ENCODE results near the gene PTPRK.

DNA sequence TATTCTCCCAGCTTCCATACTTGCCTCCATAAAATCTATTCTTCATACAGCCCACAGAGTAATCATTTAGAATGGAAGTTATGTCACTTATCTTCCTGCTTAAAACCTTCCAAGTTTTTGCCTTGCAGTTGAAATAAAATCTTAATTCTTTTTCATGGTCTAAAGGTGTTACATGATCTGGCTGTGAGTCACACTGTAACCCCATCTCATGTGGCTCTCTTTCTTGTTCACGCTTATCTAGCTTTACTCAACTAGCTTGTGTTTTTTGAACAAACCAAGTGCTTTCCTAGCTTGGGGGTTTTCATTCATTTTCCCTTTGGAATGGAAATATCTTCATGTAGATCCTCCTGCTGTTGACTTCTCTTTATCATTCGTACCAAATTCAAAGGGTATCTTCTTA is 596.0 kb downstream of the PTPRK start:
- TF ChIP-seq, protein P1, sequence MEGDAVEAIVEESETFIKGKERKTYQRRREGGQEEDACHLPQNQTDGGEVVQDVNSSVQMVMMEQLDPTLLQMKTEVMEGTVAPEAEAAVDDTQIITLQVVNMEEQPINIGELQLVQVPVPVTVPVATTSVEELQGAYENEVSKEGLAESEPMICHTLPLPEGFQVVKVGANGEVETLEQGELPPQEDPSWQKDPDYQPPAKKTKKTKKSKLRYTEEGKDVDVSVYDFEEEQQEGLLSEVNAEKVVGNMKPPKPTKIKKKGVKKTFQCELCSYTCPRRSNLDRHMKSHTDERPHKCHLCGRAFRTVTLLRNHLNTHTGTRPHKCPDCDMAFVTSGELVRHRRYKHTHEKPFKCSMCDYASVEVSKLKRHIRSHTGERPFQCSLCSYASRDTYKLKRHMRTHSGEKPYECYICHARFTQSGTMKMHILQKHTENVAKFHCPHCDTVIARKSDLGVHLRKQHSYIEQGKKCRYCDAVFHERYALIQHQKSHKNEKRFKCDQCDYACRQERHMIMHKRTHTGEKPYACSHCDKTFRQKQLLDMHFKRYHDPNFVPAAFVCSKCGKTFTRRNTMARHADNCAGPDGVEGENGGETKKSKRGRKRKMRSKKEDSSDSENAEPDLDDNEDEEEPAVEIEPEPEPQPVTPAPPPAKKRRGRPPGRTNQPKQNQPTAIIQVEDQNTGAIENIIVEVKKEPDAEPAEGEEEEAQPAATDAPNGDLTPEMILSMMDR (IDR thresholded peaks at IDR 0.05): no peak
- TF ChIP-seq EZH2 (IDR thresholded peaks at IDR 0.05; ENCODE audit: borderline replicate concordance, insufficient read depth, low read depth, low read length, poor library complexity, severe bottlenecking): no peak
